GM19467 (cell line): ENCODE results near the gene ARSB.
A peak's percentile ranks its signal among the peaks of the same experiment; 100 is the strongest.
"Not testable (repeated sequence)": the region's sequence is repeated elsewhere in the genome, so short reads cannot be mapped to it uniquely, and the experiment has no call there.

Experiments used
- ATAC-seq: cut with Tn5 transposase; IDR thresholded peaks from one replicate; pipeline ENCODE4 v1.9.1; 2021; ENCODE audit warnings: mild to moderate bottlenecking, moderate library complexity; ENCODE audit not compliant: unreplicated experiment

Gene ARSB

DNA sequence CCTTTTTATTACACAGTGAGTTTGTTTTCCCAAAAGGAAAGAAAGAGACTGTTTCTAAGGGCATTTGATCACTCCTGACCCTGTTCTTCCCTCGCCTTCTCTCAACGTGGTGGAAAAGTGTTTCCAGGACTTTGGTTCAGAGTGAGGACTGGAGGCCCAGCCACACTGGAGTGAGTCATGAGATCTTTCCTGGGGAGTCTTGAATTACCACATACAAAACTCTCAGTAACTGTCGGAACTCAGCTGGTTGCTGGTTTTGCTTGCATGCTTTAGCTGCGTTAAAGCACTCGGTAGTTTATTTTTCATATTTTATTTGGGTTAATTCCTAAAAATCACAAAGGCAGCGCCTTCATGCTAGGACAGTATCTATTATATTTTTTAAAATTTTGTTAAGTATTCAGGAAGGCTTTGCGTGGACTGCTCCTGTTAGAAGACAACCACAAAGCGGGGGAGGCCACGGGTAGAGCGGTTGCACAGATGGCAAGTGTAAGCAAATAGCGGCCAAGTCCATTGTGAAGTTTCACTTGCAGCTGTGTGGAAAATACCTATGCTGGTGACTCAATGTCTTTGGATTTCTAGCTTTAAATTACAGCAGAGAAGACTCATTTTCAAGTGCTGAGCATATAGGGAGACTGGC lies 77.7 kb downstream of the ARSB start:
- ATAC-seq: no peak

GRCh38 chr5:78905084-78905938 lies 79.8 kb downstream of the ARSB start:
- no peak for ATAC-seq

- no peak for ATAC-seq
These were observed 81.2 kb downstream of the ARSB start for GRCh38 chr5:78903861-78904260.

DNA sequence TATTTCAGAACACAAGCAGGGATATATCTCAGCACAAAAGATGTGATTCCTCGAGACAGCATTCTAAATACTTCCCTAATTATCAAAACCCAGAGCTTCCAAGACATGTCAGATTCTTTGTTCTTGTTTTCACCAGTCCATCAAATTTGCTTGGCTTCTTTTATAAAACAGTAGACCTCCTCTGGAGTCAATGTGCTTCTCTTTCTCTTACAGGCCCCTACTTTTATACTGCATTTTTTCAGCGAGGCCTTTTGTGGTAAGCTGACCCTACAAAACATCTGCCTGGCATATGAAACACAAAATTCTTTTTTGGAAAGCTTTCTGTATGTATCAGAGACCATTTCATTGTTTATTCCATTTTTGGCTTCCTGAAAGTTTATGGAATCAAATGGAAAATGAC lies 81.8 kb downstream of the ARSB start:
- ATAC-seq: no peak

DNA sequence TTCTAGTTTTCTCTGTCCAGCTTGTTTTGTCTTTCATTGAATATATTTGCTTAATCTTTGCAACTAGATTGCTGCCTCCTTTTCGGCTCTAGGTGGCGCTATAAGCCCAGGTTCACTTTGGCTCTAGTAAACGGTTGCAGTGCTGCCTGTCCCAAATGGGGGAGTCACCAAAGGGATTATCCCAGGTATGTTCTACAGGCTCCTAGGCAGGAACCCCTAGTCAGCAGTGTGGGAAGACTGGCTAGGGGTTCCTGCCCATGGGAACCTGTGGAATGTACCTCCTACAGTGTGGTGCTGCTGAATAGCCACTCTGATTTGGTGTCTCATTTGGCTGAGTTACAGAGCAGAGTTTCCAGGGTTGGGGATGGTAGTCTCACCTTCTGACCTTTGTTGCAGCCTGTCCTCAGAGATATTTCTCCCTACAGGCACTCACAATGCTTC lies 85.2 kb downstream of the ARSB start:
- no peak for ATAC-seq

GRCh38 chr5:78896132-78896531 lies 89.0 kb downstream of the ARSB start:
- no peak for ATAC-seq

- ATAC-seq: no peak
These were observed 89.5 kb downstream of the ARSB start for GRCh38 chr5:78895616-78896015.

DNA sequence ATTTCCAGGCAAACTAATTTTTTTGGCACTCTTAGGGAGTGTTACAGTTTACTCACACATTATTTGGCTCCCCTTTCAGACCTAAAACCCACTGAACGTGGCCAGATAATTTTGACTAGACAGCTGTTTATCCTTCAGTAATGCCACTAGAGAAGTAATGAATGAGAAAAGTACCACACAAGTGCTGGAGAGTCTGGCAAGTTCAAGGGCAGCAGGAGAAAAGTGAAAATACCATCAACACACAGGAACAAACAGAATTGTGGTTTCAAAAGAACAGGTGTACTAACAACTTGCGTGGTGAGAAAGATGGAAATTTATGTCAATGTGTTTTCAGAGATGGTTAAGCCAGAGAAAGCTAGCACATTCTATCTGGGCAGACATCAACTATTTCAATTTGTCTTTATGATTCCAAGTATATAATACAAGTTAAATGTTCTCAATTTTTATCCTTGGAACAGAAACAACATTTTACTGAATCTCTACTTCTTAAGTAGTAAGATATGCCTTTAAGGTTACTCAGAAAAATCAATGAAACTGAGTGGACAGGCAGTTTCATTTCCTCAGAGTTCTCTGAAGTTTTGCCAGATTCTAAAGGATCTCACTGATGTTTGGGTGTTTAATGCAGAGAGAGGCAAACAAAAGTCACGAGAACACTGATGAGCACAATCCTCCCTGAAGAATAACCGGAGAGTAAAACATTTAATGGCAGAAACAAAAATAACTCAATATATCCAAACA lies 91.0 kb downstream of the ARSB start:
- no peak for ATAC-seq

DNA sequence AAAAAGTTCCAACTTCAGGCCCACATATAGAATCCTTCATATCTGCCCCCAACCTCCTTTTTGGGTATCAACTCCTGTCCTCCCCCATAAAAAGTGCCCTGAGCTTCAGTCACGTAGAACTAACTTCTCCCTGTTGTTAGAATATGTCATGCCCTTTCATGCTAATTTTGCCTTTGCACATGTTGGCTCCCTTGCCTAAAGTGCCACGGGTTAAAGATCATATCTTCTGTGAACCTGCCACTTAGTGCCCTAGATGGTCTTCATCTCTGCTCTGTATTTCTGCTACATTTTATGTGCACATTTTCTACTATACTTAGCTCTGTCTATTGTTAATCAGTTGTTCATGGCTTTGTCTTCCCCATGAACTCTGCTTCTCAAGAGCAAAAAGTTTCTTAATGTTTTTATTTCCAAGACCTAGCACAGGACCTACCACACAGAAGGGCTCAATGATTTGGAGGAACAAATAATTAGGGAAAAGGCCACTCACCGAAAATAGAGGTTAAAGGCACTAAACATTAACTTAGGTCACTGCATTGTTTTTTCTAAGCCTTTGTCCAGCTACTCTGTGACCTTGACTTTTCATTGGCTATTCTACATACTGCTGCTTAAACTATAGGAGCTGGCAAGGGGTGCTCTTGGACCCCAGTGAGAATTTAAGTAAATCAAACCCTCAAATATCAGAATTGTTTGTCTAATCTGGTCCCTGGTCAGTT lies 94.3 kb downstream of the ARSB start:
- ATAC-seq: no peak

DNA sequence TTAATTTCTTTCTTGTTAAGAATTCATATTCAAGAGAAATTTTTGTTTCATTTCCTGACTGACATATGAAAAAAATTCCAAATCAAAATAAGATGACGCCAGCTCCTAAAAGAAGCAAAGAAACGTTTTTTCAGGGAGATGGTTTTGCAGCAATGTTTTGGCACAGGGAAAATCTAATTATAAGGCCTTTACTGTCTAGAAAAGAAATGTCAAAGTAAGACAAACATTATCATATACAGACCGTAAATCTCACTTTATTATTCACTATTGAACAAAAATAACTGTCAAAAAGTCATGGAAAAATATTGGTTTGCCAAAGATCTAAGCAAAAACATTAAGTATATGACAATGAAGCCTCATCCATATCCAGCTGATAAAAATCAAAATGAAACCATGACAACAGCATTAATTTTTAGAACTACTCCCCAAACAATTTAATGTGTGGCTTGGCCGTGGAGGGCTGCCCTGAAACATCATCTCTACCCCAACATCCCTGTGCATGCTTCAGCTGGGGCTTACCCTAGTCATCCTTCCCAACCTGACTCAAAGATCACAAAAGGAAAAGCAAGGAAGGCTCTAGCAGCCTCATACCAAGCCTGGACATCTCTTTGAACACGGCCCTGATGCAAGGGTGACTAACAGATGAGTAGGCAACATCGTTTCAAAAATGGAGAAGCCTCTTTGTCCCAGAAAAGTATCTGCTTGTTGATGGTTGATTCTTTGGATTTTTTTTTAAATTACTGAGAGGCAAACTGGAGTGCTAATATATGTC lies 95.6 kb downstream of the ARSB start:
- ATAC-seq: no peak

DNA sequence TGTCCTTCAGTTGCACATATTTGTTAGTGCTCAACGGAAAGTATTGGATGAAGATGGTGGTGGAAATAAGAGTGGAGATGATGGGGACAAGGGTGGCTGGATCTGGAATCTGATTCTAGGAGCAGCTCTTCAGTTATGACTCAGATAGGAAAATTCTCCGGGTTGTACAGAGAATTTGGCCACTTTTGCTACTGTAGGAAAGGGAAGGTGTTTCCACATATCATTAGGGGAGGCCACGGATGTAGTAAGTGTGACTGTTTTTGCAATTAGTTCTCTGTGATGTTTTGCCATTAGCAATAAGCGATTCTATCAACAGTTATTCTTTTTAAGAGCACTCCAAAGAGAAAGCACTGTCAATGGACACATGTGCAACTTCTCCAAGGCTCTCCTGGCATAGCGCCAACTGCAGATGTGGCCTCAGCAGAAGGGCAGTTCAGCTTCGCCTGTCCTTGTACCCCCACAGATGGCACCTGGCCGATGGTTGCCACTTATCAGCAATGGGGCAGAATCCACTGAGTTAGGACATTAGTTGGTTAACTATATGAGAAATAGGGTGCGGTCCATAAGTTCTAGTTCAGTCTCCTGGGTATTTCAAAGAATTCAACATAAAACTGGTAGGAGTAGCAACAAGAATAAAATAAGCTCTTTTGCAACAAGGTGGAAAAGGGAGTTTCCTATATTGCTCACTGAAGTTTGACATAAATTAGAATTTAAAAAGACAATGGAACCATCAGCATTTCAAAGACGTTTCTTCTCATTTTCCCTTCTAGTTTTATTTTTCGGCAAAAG lies 96.3 kb downstream of the ARSB start:
- no peak for ATAC-seq

- peak; percentile 91 for ATAC-seq
These were observed 97.6 kb downstream of the ARSB start for GRCh38 chr5:78887384-78888118.

DNA sequence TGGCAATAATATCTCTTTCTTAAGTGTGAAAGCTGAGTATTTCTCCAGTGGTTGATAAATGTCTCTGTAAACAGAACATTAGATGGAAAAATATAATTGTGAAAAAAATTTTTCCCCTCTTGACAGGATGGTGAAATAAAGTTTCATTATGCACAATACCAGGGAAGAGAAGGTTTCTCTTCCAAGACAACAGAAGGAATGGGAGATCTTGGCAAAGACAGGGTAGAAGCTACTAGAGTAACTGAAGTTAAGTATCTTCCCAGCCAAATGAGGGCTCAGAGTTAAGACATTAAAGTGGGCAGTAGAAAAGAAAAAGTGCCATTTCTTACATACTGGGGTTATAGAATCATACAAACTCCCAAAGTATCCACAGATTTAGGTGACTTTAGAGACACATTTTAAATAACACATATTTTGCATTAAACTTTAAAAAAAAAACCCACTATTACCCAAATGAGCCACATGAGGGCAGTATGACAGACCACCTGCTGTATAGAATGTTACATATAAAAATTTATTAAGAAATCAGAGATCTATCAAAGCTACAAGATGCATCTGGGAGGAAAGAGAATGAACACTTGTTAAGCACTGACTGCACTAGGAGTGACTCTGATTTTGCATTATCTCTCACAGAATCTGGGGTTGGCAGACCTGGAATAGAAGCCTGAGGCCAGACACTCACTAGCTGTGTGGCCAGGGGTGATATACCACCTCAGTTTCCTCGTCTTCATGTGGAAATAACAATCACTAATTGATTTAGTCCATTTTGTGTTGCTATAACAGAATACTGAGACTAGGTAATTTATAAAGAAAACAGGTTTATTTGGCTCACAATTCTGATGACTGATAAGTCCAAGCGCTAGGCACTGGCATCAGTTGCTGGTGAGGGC lies 98.5 kb downstream of the ARSB start:
- ATAC-seq: peak; percentile 4

DNA sequence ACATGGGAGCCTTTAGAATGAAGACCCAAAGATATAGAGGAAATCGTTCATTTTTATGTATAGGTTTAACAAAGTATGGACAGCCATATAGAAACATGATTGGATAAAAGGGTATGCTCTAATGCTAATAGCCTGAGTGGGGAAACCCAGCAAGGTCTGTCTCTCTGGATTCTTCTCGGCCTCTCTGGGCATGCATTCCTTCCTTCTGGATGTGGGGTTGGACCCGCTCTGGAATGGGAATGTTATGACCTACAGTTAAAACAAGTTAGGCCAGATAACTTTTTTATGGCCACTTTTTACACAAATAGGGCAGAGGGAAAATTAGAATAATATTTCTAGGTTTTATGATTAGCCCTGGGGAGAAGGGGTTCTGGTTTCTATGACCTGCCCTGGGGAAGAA lies 103.2 kb downstream of the ARSB start:
- ATAC-seq: no peak

- no peak for ATAC-seq
These were observed 105.6 kb downstream of the ARSB start for GRCh38 chr5:78879516-78879915.

DNA sequence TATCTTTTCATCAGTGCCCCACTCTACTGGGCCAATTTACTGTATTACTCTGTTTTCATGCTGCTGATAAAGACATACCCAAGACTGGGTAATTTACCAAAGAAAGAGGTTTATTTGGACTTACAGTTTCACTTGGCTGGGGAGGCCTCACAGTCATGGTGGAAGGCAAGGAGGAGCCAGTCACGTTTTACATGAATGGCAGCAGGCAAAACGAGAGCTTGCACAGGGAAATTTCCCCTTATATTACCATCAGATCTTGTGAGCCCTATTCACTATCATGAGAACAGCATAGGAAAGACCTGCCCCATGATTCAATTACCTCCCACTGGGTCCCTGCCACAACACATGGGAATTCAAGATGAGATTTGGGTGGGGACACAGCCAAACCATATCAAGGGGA lies 119.0 kb downstream of the ARSB start:
- ATAC-seq: not testable (repeated sequence)

DNA sequence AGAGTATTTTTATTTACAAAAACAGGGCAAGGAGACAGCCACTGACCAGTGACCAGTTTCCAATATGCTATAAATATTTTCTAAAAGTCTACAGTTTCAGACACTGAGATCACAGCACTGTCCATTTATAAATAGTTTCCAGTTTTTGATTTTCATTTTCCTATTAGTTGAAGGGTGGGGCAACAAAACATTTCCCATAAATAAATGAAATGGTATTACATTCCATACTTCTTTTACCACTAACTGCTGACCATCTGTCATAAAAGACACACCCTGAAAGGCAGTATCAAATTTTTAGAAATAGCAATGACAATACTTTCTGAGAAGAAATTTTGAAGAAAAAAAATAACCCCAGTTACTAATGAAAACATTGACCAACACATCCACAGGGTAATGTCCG lies 126.7 kb downstream of the ARSB start:
- ATAC-seq: no peak

DNA sequence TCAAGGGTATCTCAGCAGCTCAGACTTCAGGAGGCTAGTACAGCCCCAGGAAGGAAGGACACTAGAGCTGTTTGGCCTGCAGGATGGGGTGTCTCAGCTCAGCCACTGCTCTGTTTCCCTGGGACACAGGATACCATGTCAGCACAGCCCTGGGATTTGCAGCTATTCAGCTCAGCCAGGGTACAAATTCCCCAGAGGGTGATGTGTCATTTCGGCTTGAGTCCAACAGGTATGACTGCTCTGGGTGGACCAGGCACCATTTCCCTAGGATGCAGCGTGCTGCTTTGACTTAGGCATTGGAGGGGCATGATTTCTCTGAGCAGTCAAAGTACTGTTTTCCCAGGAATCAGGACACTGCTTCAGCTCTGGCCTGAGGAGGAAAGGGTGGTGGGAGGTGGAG lies 130.1 kb downstream of the ARSB start:
- ATAC-seq: no peak
